ENCODE data around the gene IQSEC3. TPM values are rescaled to one million over a fixed set of nuclear protein-coding genes. Genes with fewer than 3 reads are reported as not detected.

IQSEC3 gene
- total and polyA plus RNA-seq, 10 of the 15 experiments (the other 5 are each of a cell fraction or from before 2014, with no cell fraction given) = not detected

- POLR2A ChIA-PET = no interaction called here
These were observed 36.8 kb downstream of the IQSEC3 start for GRCh38 chr12:103169-103981.

More at GRCh38 chr12:103169-103981, 36.8 kb downstream of the IQSEC3 start:
- Histone ChIP-seq H2AFZ (ENCODE audit: control insufficient read depth, low read depth, low read length) (no peak overlapping the region), H3K4me2 (ENCODE audit: control insufficient read depth, insufficient read depth) (no peak overlapping the region), H3K9me3 (replicated peaks; ENCODE audit: control insufficient read depth, insufficient read depth, low read length) (no peaks in the 10 kb centered on the region; the same call in 2 of the 3 replicates), H3K9ac (ENCODE audit: control insufficient read depth, insufficient read depth, low read length) (no peak overlapping the region), H3K36me3 (ENCODE audit: control insufficient read depth in 2 of 2, insufficient read depth in 2 of 2, low read length in 1 of 2) (no peaks in the 10 kb centered on the region), H3K27ac (ENCODE audit: control insufficient read depth, insufficient read depth) (no peak overlapping the region), H3K79me2 (ENCODE audit: control insufficient read depth, insufficient read depth, low read length) (no peaks in the 10 kb centered on the region), H4K20me1 (ENCODE audit: control insufficient read depth, insufficient read depth) (no peaks in the 10 kb centered on the region), H3K4me3 (no peak overlapping the region), H3K27me3 (replicated peaks in 1 of 2; ENCODE audit: control insufficient read depth in 2 of 2, insufficient read depth in 2 of 2, low read length in 1 of 2) (no peaks in the 10 kb centered on the region; a peak in 2 of 4 replicates), H3K4me1 (ENCODE audit: control insufficient read depth, insufficient read depth, low read length) (peaks cover 10% of the 10 kb centered on the region)
- DNase-seq (ENCODE audit: low read depth, low spot score) = no peak
- 100% methylated on average over 3 of the region's 19 CpGs for WGBS (ENCODE audit: insufficient coverage, insufficient replicate concordance, low lambda C conversion rate, missing lambda C conversion rate)
- RAD21 ChIA-PET (ENCODE audit: unreplicated experiment) = no interaction called here
- TF ChIP-seq CBX5 (IDR thresholded peaks at IDR 0.05; ENCODE audit: low read depth) = no peak
- no peak for TF ChIP-seq ESRRA (IDR thresholded peaks at IDR 0.05; ENCODE audit: low read length)
- TF ChIP-seq RAD51 (IDR thresholded peaks at IDR 0.05) = no peak
- no peak for TF ChIP-seq NR2C2 (IDR thresholded peaks at IDR 0.05; ENCODE audit: borderline replicate concordance, control insufficient read depth, insufficient read length, low read depth)
- TF ChIP-seq NFIC (IDR thresholded peaks at IDR 0.05; ENCODE audit: low read depth, low read length) = no peak
- TF ChIP-seq RBBP5 (conservative IDR thresholded peaks at IDR 0.05) = no peak
- no peak for TF ChIP-seq STAT3 (IDR thresholded peaks at IDR 0.05; ENCODE audit: low read depth, low read length)
- TF ChIP-seq DPF2 (IDR thresholded peaks at IDR 0.05) = no peak
- TF ChIP-seq ZNF207 (IDR thresholded peaks at IDR 0.05; ENCODE audit: borderline replicate concordance) = no peak
- no peak for TF ChIP-seq EED (IDR thresholded peaks at IDR 0.05; ENCODE audit: low read depth)
- TF ChIP-seq CBX3 (IDR thresholded peaks at IDR 0.05; ENCODE audit: borderline replicate concordance, low read depth) = no peak
- TF ChIP-seq HDAC2 (IDR thresholded peaks at IDR 0.05) = no peak
- no peak for TF ChIP-seq ETV6 (conservative IDR thresholded peaks at IDR 0.05 in 1 of 2, IDR thresholded peaks at IDR 0.05 in 1 of 2; ENCODE audit: borderline replicate concordance in 1 of 2, low read depth in 1 of 2)
- no peak for TF ChIP-seq YY1 (IDR thresholded peaks at IDR 0.05; ENCODE audit: low read depth, low read length)
- TF ChIP-seq IRF3 (IDR thresholded peaks at IDR 0.05) = no peak
- no peak for TF ChIP-seq SMARCA5 (IDR thresholded peaks at IDR 0.05)
- TF ChIP-seq, protein P1, sequence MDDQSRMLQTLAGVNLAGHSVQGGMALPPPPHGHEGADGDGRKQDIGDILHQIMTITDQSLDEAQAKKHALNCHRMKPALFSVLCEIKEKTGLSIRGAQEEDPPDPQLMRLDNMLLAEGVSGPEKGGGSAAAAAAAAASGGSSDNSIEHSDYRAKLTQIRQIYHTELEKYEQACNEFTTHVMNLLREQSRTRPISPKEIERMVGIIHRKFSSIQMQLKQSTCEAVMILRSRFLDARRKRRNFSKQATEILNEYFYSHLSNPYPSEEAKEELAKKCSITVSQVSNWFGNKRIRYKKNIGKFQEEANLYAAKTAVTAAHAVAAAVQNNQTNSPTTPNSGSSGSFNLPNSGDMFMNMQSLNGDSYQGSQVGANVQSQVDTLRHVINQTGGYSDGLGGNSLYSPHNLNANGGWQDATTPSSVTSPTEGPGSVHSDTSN (IDR thresholded peaks at IDR 0.05; ENCODE audit: insufficient replicate concordance, low read depth, low read length) = no peak
- TF ChIP-seq FOXK2 (IDR thresholded peaks at IDR 0.05) = no peak
- CTCF ChIA-PET = no interaction called here
- no peak for ATAC-seq
- in situ Hi-C loops (cut with MboI) = no loop called here
- no peak for FAIRE-seq
- BruUV-seq (replicated peaks) = no TSS peak
- intact Hi-C loops (cut with micrococcal nuclease; ENCODE audit: unreplicated experiment) = no loop called here
- SMC1A ChIA-PET (ENCODE audit: uncharacterized antibody, unreplicated experiment) = no interaction called here
